Neural cell (in vitro differentiated cells): ENCODE data around the gene ACTR1B. TPM values are rescaled to one million over a fixed set of nuclear protein-coding genes. Genes with fewer than 3 reads are reported as not detected.

ENCODE experiments used
- H2AFZ ChIP-seq: fragments of 200-600, 300-800 bp; sonication (generic), shearing (Covaris generic); 2 replicates; pipeline ENCODE4 v1.6.0; 2014; ENCODE audit warnings: low read depth, mild to moderate bottlenecking, antibody characterized with exemption, low read length, moderate library complexity
- H3F3A ChIP-seq: fragments of 200-600 bp; shearing (Covaris generic); 2 replicates; pipeline ENCODE4 v1.6.1; 2016; ENCODE audit warnings: mild to moderate bottlenecking, moderate library complexity, mixed read lengths, antibody characterized with exemption, low read length; ENCODE audit not compliant: insufficient read depth, poor library complexity, severe bottlenecking
- H3K27ac ChIP-seq: fragments of 200-600, 300-800 bp; sonication (generic), shearing (Covaris generic); 2 replicates; pipeline ENCODE4 v1.5.1; 2014; ENCODE audit warnings: mild to moderate bottlenecking, low read length, moderate library complexity
- H3K27me3 ChIP-seq: fragments of 300-800, 200-600 bp; sonication (generic), shearing (Covaris generic); 2 replicates; pipeline ENCODE4 v1.6.0; 2014; ENCODE audit warnings: mild to moderate bottlenecking, low read depth, low read length, moderate library complexity; ENCODE audit not compliant: insufficient read depth
- H3K36me3 ChIP-seq: fragments of 300-800, 200-600 bp; sonication (generic), shearing (Covaris generic); 2 replicates; pipeline ENCODE4 v1.5.1; 2014; ENCODE audit warnings: mild to moderate bottlenecking, antibody characterized with exemption, low read length, moderate library complexity; ENCODE audit not compliant: insufficient read depth
- H3K4me2 ChIP-seq: fragments of 300-800, 200-600 bp; sonication (generic), shearing (Covaris generic); 2 replicates; pipeline ENCODE4 v1.6.0; 2014; ENCODE audit warnings: mild to moderate bottlenecking, low read length
- H3K4me3 ChIP-seq: fragments of 300-800, 200-600 bp; sonication (generic), shearing (Covaris generic); 2 replicates; pipeline ENCODE4 v1.5.1; 2014; ENCODE audit warnings: mild to moderate bottlenecking, low read length, moderate library complexity
- H3K79me2 ChIP-seq: fragments of 200-600 bp; shearing (Covaris generic); replicated peaks from 2 replicates; pipeline ENCODE4 v1.6.0; 2014; ENCODE audit warnings: mild to moderate bottlenecking, low read length, moderate library complexity; ENCODE audit not compliant: insufficient read depth
- H3K9ac ChIP-seq: fragments of 300-800, 200-600 bp; sonication (generic), shearing (Covaris generic); 2 replicates; pipeline ENCODE4 v1.6.1; 2016; ENCODE audit warnings: mild to moderate bottlenecking, low read length, mixed read lengths
- H3K9me2 ChIP-seq: fragments of 200-600 bp; shearing (Covaris generic); 2 replicates; pipeline ENCODE4 v1.6.1; 2016; ENCODE audit warnings: mild to moderate bottlenecking, low read length, mixed read lengths; ENCODE audit not compliant: insufficient read depth
- H3K9me3 ChIP-seq: fragments of 200-600, 300-800 bp; sonication (generic), shearing (Covaris generic); 2 replicates; pipeline ENCODE4 v1.6.1; 2016; ENCODE audit warnings: mild to moderate bottlenecking, mixed run types, low read length, moderate library complexity, mixed read lengths
- H4K20me1 ChIP-seq: fragments of 200-600 bp; shearing (Covaris generic); 2 replicates; pipeline ENCODE4 v1.6.1; 2016; ENCODE audit warnings: mild to moderate bottlenecking, mixed run types; ENCODE audit not compliant: insufficient read depth
- CTCF ChIP-seq: fragments of 450-650 bp; IDR thresholded peaks from 2 replicates; pipeline ENCODE4 v1.5.1; 2014; ENCODE audit warnings: antibody characterized with exemption, mild to moderate bottlenecking, moderate library complexity; ENCODE audit not compliant: poor library complexity, severe bottlenecking
- EP300 ChIP-seq: fragments of 450-650 bp; conservative IDR thresholded peaks from 2 replicates; pipeline ENCODE4 v1.6.1; 2014; ENCODE audit warnings: antibody characterized with exemption, mild to moderate bottlenecking, moderate library complexity; ENCODE audit not compliant: poor library complexity, severe bottlenecking
- EZH2 ChIP-seq: fragments of 200-600, 300-800 bp; shearing (Covaris generic), sonication (generic); IDR thresholded peaks from 2 replicates; pipeline ENCODE4 v1.6.1; 2014; ENCODE audit warnings: antibody characterized with exemption, low read length, borderline replicate concordance, mild to moderate bottlenecking; ENCODE audit not compliant: insufficient read depth, poor library complexity, severe bottlenecking
- MXI1 ChIP-seq: fragments of 450-650 bp; conservative IDR thresholded peaks from 2 replicates; pipeline ENCODE4 v1.6.1; 2014; ENCODE audit warnings: antibody characterized with exemption, mild to moderate bottlenecking; ENCODE audit not compliant: poor library complexity, severe bottlenecking
- POLR2AphosphoS5 ChIP-seq: IDR thresholded peaks from 2 replicates; pipeline ENCODE4 v1.6.1; 2012
- RAD21 ChIP-seq: fragments of 450-650 bp; conservative IDR thresholded peaks from 2 replicates; pipeline ENCODE4 v1.6.1; 2014; ENCODE audit warnings: antibody characterized with exemption, mild to moderate bottlenecking, moderate library complexity
- REST ChIP-seq: IDR thresholded peaks from 2 replicates; pipeline ENCODE4 v1.6.1; 2012; ENCODE audit warnings: borderline replicate concordance
- SMC3 ChIP-seq: fragments of 450-650 bp; conservative IDR thresholded peaks from 2 replicates; pipeline ENCODE4 v1.6.1; 2014; ENCODE audit warnings: antibody characterized with exemption, mild to moderate bottlenecking, moderate library complexity; ENCODE audit not compliant: poor library complexity
- TAF1 ChIP-seq: IDR thresholded peaks from 2 replicates; pipeline ENCODE4 v1.6.1; 2012; ENCODE audit warnings: low read depth
- polyA plus RNA-seq: library from polyadenylated mRNA; depleted of rRNA; stranded (reverse); fragments of >200 nt; gene quantifications from 2 replicates; pipeline ENCODE4 v1.2.3, GENCODE V29; 2014

Gene ACTR1B
- polyA plus RNA-seq, 1 donor from 2014 or later, result 138 TPM

- TF ChIP-seq REST (no peak), POLR2AphosphoS5 (no peak), EZH2 (no peak), EP300 (no peak), RAD21 (no peak), TAF1 (no peak), CTCF (no peak), SMC3 (no peak), MXI1 (no peak)
- Histone ChIP-seq H3K9ac (no peak overlapping the region), H3K9me3 (no peaks in the 10 kb centered on the region), H3F3A (no peaks in the 10 kb centered on the region), H3K27me3 (no peaks in the 10 kb centered on the region), H3K36me3 (no peaks in the 10 kb centered on the region), H3K4me2 (no peak overlapping the region), H3K9me2 (no peaks in the 10 kb centered on the region), H3K27ac (no peak overlapping the region), H3K4me3 (no peak overlapping the region), H3K79me2 (no peaks in the 10 kb centered on the region), H4K20me1 (no peaks in the 10 kb centered on the region), H2AFZ (no peak overlapping the region)
Measured at GRCh38 chr2:97706708-97707345, 43.0 kb upstream of the ACTR1B start.

GRCh38 chr2:97706112-97706511, 42.3 kb upstream of the ACTR1B start:
- no peaks in the 10 kb centered on the region for H3K9me2 ChIP-seq
- H3K79me2 ChIP-seq, result no peaks in the 10 kb centered on the region
- H3K4me3 ChIP-seq, result no peak overlapping the region
- H3K27me3 ChIP-seq, result no peaks in the 10 kb centered on the region
- H3K36me3 ChIP-seq, result no peaks in the 10 kb centered on the region
- H3K27ac ChIP-seq, result no peak overlapping the region
- H3F3A ChIP-seq, result no peaks in the 10 kb centered on the region
- no peaks in the 10 kb centered on the region for H3K9me3 ChIP-seq
- H4K20me1 ChIP-seq, result no peaks in the 10 kb centered on the region
- no peak overlapping the region for H3K9ac ChIP-seq
- no peak overlapping the region for H3K4me2 ChIP-seq
- TF ChIP-seq EP300, result no peak
- no peak for TF ChIP-seq MXI1
- no peak for TF ChIP-seq RAD21
- no peak overlapping the region for H2AFZ ChIP-seq
